HepG2 (cell line): ENCODE measurements around the gene TTC31. TPM values are rescaled to one million over a fixed set of nuclear protein-coding genes. Genes with fewer than 3 reads are reported as not detected.

Experiments
- ATF1 ChIP-seq: IDR thresholded peaks from 2 replicates; pipeline ENCODE4 v1.6.1; 2016; ENCODE audit warnings: mild to moderate bottlenecking, control low read depth
- FOXJ3 ChIP-seq: sonication (generic); formaldehyde crosslinking; IDR thresholded peaks from 2 replicates; pipeline ENCODE4 v1.4.0; 2020; ENCODE audit warnings: missing genetic modification reagents, mild to moderate bottlenecking, borderline replicate concordance
- KAT7 ChIP-seq: IDR thresholded peaks from 2 replicates; pipeline ENCODE4 v1.6.1; 2018; ENCODE audit warnings: borderline replicate concordance, missing compliant biosample characterization
- KDM1A ChIP-seq: IDR thresholded peaks from 2 replicates; pipeline ENCODE4 v1.6.1; 2016; ENCODE audit warnings: missing compliant biosample characterization
- NPAS2 ChIP-seq: sonication (generic); formaldehyde crosslinking; IDR thresholded peaks from 2 replicates; pipeline ENCODE4 v1.8.0; 2022; ENCODE audit warnings: mild to moderate bottlenecking, missing genetic modification reagents, borderline replicate concordance
- SATB2 ChIP-seq: sonication (generic); formaldehyde crosslinking; IDR thresholded peaks from 2 replicates; pipeline ENCODE4 v1.5.0; 2020; ENCODE audit warnings: missing genetic modification reagents
- SRSF9 ChIP-seq: fragments of 200-400 bp; formaldehyde crosslinking; IDR thresholded peaks from 2 replicates; pipeline ENCODE4 v1.6.1; 2018; ENCODE audit warnings: borderline replicate concordance, mild to moderate bottlenecking, low read depth, low read length; ENCODE audit not compliant: insufficient read depth, poor library complexity, severe bottlenecking
- ZKSCAN5 ChIP-seq: sonication (generic); formaldehyde crosslinking; IDR thresholded peaks from 2 replicates; pipeline ENCODE4 v1.5.1; 2020; ENCODE audit warnings: mild to moderate bottlenecking, missing genetic modification reagents
- ZNF180 ChIP-seq: sonication (generic); formaldehyde crosslinking; IDR thresholded peaks from 2 replicates; pipeline ENCODE4 v1.4.0; 2020; ENCODE audit warnings: low read depth, missing genetic modification reagents, borderline replicate concordance
- ZNF20 ChIP-seq: sonication (generic); formaldehyde crosslinking; IDR thresholded peaks from 2 replicates; pipeline ENCODE4 v1.4.0; 2020; ENCODE audit warnings: mild to moderate bottlenecking, moderate library complexity, missing genetic modification reagents
- ZNF460 ChIP-seq: sonication (generic); formaldehyde crosslinking; IDR thresholded peaks from 2 replicates; pipeline ENCODE4 v1.5.1; 2020; ENCODE audit warnings: missing genetic modification reagents, mild to moderate bottlenecking, borderline replicate concordance
- ZNF747 ChIP-seq: sonication (generic); formaldehyde crosslinking; IDR thresholded peaks from 2 replicates; pipeline ENCODE4 v1.8.1; 2023; ENCODE audit warnings: missing genetic modification reagents, mild to moderate bottlenecking, borderline replicate concordance
- polyA plus RNA-seq, 8 experiments: library from polyadenylated mRNA; depleted of rRNA in 3 of 8; stranded (reverse) in 7 of 8; unstranded in 1 of 8; fragments of >200 nt; fragmentation: Illumina TruSeq in 4 of 8; extraction: Trizol in 4 of 8; gene quantifications; 2 replicates each; pipeline versions ENCODE4 v1.2.1 to v1.2.3, GENCODE V29; 2011 to 2016; ENCODE audit warnings: low read depth in 4 of 8, missing spikeins in 1 of 8, mixed read lengths in 1 of 8; ENCODE audit not compliant: insufficient read depth in 1 of 8
- total RNA-seq, 5 experiments: library from RNA; depleted of rRNA; stranded (reverse); fragments of >200 nt; fragmentation: Illumina TruSeq; extraction: Trizol; gene quantifications; 2 replicates each; pipeline ENCODE4 v1.2.3, GENCODE V29; 2016; ENCODE audit warnings: low read depth in 1 of 5
- TF ChIP-seq, protein P1 (sequence below): sonication (generic); formaldehyde crosslinking; IDR thresholded peaks from 2 replicates; pipeline ENCODE4 v1.5.0; 2020; ENCODE audit warnings: missing genetic modification reagents
- TF ChIP-seq, protein P2 (sequence below): sonication (generic); formaldehyde crosslinking; IDR thresholded peaks from 2 replicates; pipeline ENCODE4 v1.4.0; 2020; ENCODE audit warnings: low read depth, missing genetic modification reagents
- TF ChIP-seq, protein P3 (sequence below): sonication (generic); formaldehyde crosslinking; IDR thresholded peaks from 2 replicates; pipeline ENCODE4 v1.8.0; 2022; ENCODE audit warnings: missing genetic modification reagents, low read depth, mild to moderate bottlenecking, borderline replicate concordance
- TF ChIP-seq, protein P4 (sequence below): sonication (generic); formaldehyde crosslinking; IDR thresholded peaks from 2 replicates; pipeline ENCODE4 v1.5.0; 2020; ENCODE audit warnings: missing genetic modification reagents
- TF ChIP-seq, protein P5 (sequence below): sonication (generic); formaldehyde crosslinking; IDR thresholded peaks from 2 replicates; pipeline ENCODE4 v1.5.0; 2020; ENCODE audit warnings: missing genetic modification reagents
- TF ChIP-seq, protein P6 (sequence below): sonication (generic); formaldehyde crosslinking; IDR thresholded peaks from 2 replicates; pipeline ENCODE4 v1.4.0; 2020; ENCODE audit warnings: missing genetic modification reagents

Gene TTC31
- total and polyA plus RNA-seq, 2 of the 13 experiments (the other 11 are each of a cell fraction or from before 2014, with no cell fraction given), result 28.3 to 39.5 TPM

DNA sequence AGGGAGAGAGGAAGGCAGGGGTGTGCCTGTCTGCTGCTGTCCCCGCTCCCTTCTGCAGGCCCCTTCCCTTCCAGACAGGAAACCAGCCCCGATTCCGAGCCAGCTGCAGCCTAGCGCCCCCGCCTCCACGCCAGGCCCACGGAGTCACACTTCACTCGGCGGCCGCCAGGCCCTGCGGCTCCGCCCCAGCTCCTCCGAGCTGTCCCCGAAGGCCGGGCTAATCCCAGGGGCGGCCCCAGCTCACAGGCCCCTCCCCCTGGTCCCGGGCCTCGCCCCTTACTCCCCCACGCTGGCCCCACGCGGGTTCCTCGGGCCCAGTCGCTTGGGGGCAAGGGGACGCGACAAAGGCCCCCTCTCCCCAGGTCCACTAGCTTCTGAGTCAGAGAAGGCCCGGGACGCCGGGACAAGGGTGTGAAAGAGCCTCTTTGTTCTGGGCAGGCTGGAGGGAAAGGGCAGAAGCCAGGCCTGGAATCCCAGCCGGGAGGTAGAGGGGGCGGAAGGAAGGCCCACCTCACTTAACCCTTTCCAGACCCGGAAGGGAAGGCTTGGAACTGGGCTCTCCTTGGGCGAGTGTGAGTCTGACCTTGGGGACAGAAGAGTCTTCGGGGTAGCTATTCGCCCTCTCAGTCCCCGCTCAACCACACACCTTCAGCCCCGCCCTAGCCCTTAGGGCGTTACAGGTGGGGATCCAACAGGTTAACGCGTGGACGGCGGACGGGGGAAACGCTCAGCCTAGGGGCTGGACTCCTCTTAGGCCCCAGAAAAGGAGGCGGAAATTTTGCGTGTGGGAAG is 42.3 kb upstream of the TTC31 start (continued):
- peak; percentile 89 for TF ChIP-seq KAT7 (CRISPR knock-in tag)
- TF ChIP-seq, protein P1, sequence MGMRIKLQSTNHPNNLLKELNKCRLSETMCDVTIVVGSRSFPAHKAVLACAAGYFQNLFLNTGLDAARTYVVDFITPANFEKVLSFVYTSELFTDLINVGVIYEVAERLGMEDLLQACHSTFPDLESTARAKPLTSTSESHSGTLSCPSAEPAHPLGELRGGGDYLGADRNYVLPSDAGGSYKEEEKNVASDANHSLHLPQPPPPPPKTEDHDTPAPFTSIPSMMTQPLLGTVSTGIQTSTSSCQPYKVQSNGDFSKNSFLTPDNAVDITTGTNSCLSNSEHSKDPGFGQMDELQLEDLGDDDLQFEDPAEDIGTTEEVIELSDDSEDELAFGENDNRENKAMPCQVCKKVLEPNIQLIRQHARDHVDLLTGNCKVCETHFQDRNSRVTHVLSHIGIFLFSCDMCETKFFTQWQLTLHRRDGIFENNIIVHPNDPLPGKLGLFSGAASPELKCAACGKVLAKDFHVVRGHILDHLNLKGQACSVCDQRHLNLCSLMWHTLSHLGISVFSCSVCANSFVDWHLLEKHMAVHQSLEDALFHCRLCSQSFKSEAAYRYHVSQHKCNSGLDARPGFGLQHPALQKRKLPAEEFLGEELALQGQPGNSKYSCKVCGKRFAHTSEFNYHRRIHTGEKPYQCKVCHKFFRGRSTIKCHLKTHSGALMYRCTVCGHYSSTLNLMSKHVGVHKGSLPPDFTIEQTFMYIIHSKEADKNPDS (CRISPR knock-in tag), result peak; percentile 84; the same call in 1 of the 2 replicates
- TF ChIP-seq ZKSCAN5 (CRISPR knock-in tag), result no peak
- peak; percentile 60; the same call in 1 of the 2 replicates for TF ChIP-seq FOXJ3 (CRISPR knock-in tag)
- no peak for TF ChIP-seq NPAS2 (CRISPR knock-in tag)
- no peak; the same call in 1 of the 2 replicates for TF ChIP-seq KDM1A (CRISPR knock-in tag)
- TF ChIP-seq ZNF20 (CRISPR knock-in tag), result peak; percentile 86; the same call in 1 of the 2 replicates
- TF ChIP-seq SATB2 (CRISPR knock-in tag), result no peak
- TF ChIP-seq ZNF460, result no peak; the same call in 1 of the 2 replicates
- TF ChIP-seq, protein P2, sequence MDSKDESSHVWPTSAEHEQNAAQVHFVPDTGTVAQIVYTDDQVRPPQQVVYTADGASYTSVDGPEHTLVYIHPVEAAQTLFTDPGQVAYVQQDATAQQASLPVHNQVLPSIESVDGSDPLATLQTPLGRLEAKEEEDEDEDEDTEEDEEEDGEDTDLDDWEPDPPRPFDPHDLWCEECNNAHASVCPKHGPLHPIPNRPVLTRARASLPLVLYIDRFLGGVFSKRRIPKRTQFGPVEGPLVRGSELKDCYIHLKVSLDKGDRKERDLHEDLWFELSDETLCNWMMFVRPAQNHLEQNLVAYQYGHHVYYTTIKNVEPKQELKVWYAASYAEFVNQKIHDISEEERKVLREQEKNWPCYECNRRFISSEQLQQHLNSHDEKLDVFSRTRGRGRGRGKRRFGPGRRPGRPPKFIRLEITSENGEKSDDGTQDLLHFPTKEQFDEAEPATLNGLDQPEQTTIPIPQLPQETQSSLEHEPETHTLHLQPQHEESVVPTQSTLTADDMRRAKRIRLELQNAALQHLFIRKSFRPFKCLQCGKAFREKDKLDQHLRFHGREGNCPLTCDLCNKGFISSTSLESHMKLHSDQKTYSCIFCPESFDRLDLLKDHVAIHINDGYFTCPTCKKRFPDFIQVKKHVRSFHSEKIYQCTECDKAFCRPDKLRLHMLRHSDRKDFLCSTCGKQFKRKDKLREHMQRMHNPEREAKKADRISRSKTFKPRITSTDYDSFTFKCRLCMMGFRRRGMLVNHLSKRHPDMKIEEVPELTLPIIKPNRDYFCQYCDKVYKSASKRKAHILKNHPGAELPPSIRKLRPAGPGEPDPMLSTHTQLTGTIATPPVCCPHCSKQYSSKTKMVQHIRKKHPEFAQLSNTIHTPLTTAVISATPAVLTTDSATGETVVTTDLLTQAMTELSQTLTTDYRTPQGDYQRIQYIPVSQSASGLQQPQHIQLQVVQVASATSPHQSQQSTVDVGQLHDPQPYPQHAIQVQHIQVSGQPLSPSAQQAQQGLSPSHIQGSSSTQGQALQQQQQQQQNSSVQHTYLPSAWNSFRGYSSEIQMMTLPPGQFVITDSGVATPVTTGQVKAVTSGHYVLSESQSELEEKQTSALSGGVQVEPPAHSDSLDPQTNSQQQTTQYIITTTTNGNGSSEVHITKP, result peak; percentile 78; the same call in 1 of the 2 replicates
- TF ChIP-seq ZNF747 (CRISPR knock-in tag), result no peak; the same call in none of the 2 replicates
- TF ChIP-seq ATF1, result no peak
- no peak for TF ChIP-seq SRSF9
- no peak for TF ChIP-seq ZNF180 (CRISPR knock-in tag)
- TF ChIP-seq, protein P3, sequence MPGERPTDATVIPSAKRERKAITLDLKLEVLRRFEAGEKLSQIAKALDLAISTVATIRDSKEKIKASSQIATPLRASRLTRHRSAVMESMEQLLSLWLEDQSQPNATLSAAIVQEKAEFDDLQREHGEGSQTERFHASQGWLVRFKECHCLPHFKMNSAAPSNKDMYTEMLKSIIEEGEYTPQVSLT, result 0 out of 2 replicates have a peak, but pooled peaks have one; percentile 27
- TF ChIP-seq, protein P4, sequence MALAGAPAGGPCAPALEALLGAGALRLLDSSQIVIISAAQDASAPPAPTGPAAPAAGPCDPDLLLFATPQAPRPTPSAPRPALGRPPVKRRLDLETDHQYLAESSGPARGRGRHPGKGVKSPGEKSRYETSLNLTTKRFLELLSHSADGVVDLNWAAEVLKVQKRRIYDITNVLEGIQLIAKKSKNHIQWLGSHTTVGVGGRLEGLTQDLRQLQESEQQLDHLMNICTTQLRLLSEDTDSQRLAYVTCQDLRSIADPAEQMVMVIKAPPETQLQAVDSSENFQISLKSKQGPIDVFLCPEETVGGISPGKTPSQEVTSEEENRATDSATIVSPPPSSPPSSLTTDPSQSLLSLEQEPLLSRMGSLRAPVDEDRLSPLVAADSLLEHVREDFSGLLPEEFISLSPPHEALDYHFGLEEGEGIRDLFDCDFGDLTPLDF (CRISPR knock-in tag), result peak; percentile 62; the same call in 1 of the 2 replicates
- TF ChIP-seq, protein P5, sequence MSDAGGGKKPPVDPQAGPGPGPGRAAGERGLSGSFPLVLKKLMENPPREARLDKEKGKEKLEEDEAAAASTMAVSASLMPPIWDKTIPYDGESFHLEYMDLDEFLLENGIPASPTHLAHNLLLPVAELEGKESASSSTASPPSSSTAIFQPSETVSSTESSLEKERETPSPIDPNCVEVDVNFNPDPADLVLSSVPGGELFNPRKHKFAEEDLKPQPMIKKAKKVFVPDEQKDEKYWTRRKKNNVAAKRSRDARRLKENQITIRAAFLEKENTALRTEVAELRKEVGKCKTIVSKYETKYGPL (CRISPR knock-in tag), result no peak
- TF ChIP-seq, protein P6, sequence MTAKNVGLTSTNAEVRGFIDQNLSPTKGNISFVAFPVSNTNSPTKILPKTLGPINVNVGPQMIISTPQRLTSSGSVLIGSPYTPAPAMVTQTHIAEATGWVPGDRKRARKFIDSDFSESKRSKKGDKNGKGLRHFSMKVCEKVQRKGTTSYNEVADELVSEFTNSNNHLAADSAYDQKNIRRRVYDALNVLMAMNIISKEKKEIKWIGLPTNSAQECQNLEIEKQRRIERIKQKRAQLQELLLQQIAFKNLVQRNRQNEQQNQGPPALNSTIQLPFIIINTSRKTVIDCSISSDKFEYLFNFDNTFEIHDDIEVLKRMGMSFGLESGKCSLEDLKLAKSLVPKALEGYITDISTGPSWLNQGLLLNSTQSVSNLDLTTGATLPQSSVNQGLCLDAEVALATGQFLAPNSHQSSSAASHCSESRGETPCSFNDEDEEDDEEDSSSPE (CRISPR knock-in tag), result peak; percentile 69
